HAP-1 (cell line): Measurements from ENCODE around the gene PPIL6.

ENCODE experiments used
- DNase-seq, 2 experiments: peaks; one replicate each; pipeline ENCODE4 v3.0.0-alpha.2; 2016 to 2020; ENCODE audit warnings: low spot score in 2 of 2
- H3K27me3 ChIP-seq: fragments of 250-450 bp; sonication (Bioruptor Pico); 2 replicates; pipeline ENCODE4 v1.5.1; 2020; ENCODE audit warnings: low read depth, mild to moderate bottlenecking, moderate library complexity
- H3K36me3 ChIP-seq: fragments of 250-450 bp; sonication (Bioruptor Pico); replicated peaks from 2 replicates; pipeline ENCODE4 v1.5.1; 2020; ENCODE audit warnings: mild to moderate bottlenecking
- H3K4me1 ChIP-seq: fragments of 250-450 bp; sonication (Bioruptor Pico); 2 replicates; pipeline ENCODE4 v1.5.1; 2020; ENCODE audit warnings: mild to moderate bottlenecking
- H3K4me3 ChIP-seq: fragments of 250-450 bp; sonication (Bioruptor Pico); 2 replicates; pipeline ENCODE4 v1.5.1; 2020; ENCODE audit warnings: mild to moderate bottlenecking, moderate library complexity
- H3K9me3 ChIP-seq: fragments of 250-450 bp; sonication (Bioruptor Pico); 2 replicates; pipeline ENCODE4 v1.5.1; 2020; ENCODE audit warnings: mild to moderate bottlenecking, moderate library complexity
- in situ Hi-C: fragments of 300-500 bp; cut with MboI; formaldehyde crosslinking; loops from 3 replicates; pipeline ENCODE4 v1.14.3; 2020; ENCODE audit warnings: low sequenced_read_pairs, inconsistent platforms, mixed read lengths

PPIL6 gene

GRCh38 chr6:109344226-109344625 lies 96.2 kb downstream of the PPIL6 start:
- Histone ChIP-seq H3K27me3 (no peaks in the 10 kb centered on the region), H3K4me3 (no peak overlapping the region), H3K9me3 (no peaks in the 10 kb centered on the region), H3K4me1 (no peaks in the 10 kb centered on the region), H3K36me3 (no peaks in the 10 kb centered on the region)
- no peak for DNase-seq
- in situ Hi-C loops: no loop called here

DNA sequence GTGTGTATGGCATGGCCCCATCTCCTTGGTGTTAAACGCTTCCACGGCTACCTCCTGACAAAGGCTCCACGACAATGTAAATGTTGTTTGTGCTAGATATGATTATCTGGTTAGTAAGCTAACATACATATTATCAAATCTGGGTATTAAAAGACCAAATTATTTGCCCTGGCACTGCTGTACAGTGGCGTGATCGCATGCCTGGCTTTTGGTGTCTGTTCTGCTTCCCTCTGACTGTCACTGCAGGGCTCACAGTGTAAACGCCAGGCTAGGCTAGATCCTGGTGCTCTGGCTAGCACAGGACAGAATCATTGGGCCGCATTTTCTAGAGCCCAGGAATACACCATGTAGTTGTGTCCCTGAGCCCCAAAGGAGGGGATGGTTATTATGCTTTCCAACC lies 96.9 kb downstream of the PPIL6 start:
- H3K36me3 ChIP-seq: no peaks in the 10 kb centered on the region
- H3K4me3 ChIP-seq: no peak overlapping the region

DNA sequence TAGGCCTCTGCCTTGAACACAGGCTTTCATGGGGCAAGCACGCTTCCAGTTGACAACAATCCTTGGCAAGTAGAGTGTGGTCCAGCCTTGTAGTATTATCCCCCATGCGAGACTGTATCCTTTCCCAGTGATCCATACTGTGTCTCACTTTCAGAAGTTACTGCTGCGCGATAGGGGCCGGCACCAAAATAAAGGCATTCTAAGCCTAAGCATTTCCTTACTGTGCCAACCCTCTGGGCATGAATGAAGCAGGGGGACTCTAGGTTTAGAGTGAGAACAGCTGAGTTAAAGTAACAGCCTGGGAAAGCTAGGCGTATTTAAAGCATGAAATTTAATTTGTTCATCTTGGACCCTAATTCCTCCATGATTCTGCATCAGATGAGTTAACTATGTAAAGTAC lies 97.5 kb downstream of the PPIL6 start:
- no peaks in the 10 kb centered on the region for H3K27me3 ChIP-seq
- DNase-seq: no peak
- no peaks in the 10 kb centered on the region for H3K4me1 ChIP-seq
- H3K9me3 ChIP-seq: no peaks in the 10 kb centered on the region
- in situ Hi-C loops: no loop called here
- no peak overlapping the region for H3K4me3 ChIP-seq
- H3K36me3 ChIP-seq: no peaks in the 10 kb centered on the region

More for the DNA sequence above, 96.9 kb downstream of the PPIL6 start:
- in situ Hi-C loops: no loop called here
- DNase-seq: no peak
- H3K27me3 ChIP-seq: no peaks in the 10 kb centered on the region
- H3K4me1 ChIP-seq: no peaks in the 10 kb centered on the region
- no peaks in the 10 kb centered on the region for H3K9me3 ChIP-seq

DNA sequence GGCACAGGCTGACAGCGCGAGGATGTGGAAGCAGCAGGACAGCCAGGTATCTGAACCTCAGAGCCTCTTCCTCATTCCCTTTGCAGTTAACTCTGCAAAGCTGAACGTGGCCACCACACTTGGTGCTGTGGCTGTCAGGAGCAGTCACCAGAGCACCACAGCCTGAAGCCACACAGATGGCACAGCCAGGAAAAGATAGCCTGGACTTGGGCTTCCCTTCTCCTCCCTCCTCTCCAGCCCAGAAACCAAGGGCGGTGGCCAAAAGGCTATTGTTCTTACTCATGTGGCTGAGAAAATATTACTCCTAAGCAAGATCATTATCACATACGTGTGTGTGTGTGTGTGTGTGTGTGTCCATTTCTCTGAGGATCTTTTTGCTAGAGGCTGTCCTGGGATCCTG lies 97.9 kb downstream of the PPIL6 start:
- Histone ChIP-seq H3K4me3 (no peak overlapping the region), H3K9me3 (no peaks in the 10 kb centered on the region), H3K4me1 (no peaks in the 10 kb centered on the region), H3K36me3 (no peaks in the 10 kb centered on the region), H3K27me3 (no peaks in the 10 kb centered on the region)
- in situ Hi-C loops: no loop called here
- DNase-seq: no peak

- H3K4me1 ChIP-seq: no peaks in the 10 kb centered on the region
- H3K36me3 ChIP-seq: no peaks in the 10 kb centered on the region
- no peak overlapping the region for H3K4me3 ChIP-seq
- in situ Hi-C loops: no loop called here
- H3K9me3 ChIP-seq: no peaks in the 10 kb centered on the region
- no peaks in the 10 kb centered on the region for H3K27me3 ChIP-seq
- no peak for DNase-seq
Measured at GRCh38 chr6:109340811-109341210, 99.6 kb downstream of the PPIL6 start.
